ENCODE data around the gene CPOX. TPM values are rescaled to one million over a fixed set of nuclear protein-coding genes. Genes with fewer than 3 reads are reported as not detected.
"Not testable (repeated sequence)": the region's sequence is repeated elsewhere in the genome, so short reads cannot be mapped to it uniquely, and the experiment has no call there.

The CPOX gene
- total RNA-seq: 10 to 100 TPM in 7 of 9 donors, 1 to 10 TPM in 2; 7.7 to 13.6 (median 12.4) TPM
- 10 to 100 TPM in 1 of 2 donors, 1 to 10 TPM in 1; 8.2 to 13.1 TPM for polyA plus RNA-seq
- long read RNA-seq, donor 1, transcript CPOX-201 (7 exons, 2,821 nt): major isoform, 33 of 35 reads
- long read RNA-seq, donor 1, partial matches to known transcripts: 2 of 35 reads
- long read RNA-seq, donor 1, other reads (novel, unspliced or antisense): 0 of 35 reads
- long read RNA-seq, donor 2: 0 reads
- long read RNA-seq, donor 3, transcript CPOX-201 (7 exons, 2,821 nt): major isoform, 30 of 32 reads
- long read RNA-seq, donor 3, partial matches to known transcripts: 0 of 32 reads
- long read RNA-seq, donor 3, other reads (novel, unspliced or antisense): 2 of 32 reads

GRCh38 chr3:98593046-98593936 lies at the start of gene CPOX:
TSS of gene CPOX (minus strand) at chr3:98593611. CDS start at chr3:98593504, 107 bp downstream.
- peak within 1 kb of the TSS; percentile 51 to 90 (median 86) for H3K27ac ChIP-seq

GRCh38 chr3:98642769-98643168 lies 49.4 kb upstream of the CPOX start:
- H3K4me3 ChIP-seq; H3K4me1 ChIP-seq; H3K27ac ChIP-seq; DNase-seq; ATAC-seq; intact Hi-C loops (cut with DNase I); H3K36me3 ChIP-seq; H3K27me3 ChIP-seq; H3K9me3 ChIP-seq: not testable (repeated sequence)
- 88 to 94% (median 91%) methylated on average over 9 of the region's 9 CpGs for WGBS, 4 donors

More at GRCh38 chr3:98593046-98593936, at the start of gene CPOX:
- Histone ChIP-seq H3K4me1 (peaks cover 4 to 43% (median 14%) of the 10 kb centered on the region in 12 donors), H3K27me3 (no peaks in the 10 kb centered on the region), H3K36me3 (peaks cover 0 to 30% (median 24%) of the 10 kb centered on the region in 9 donors), H3K4me3 (peak within 1 kb of the TSS; percentile 67 to 93 (median 80)), H3K9me3 (no peaks in the 10 kb centered on the region)
- peak in 1 of 2 donors; percentile 51 for TF ChIP-seq POLR2A (IDR thresholded peaks at IDR 0.05)
- no peak for TF ChIP-seq CTCF (IDR thresholded peaks at IDR 0.05)
- DNase-seq (peak; percentile 88 to 94 (median 91)), ATAC-seq (peak; percentile 96 to 99 (median 98))
- WGBS, 4 donors: 0 to 1% (median 0%) methylated on average over 33 to 84 of the region's 84 CpGs
- intact Hi-C loops (cut with DNase I): loop anchor here in 9 of 10 donors (2.0 to 10.0 kb wide), 6 partner anchors 68 to 404 kb away; partner anchors contain the start of gene CLDND1 (in 8 of the 9)

- H3K4me3 ChIP-seq; ATAC-seq; H3K4me1 ChIP-seq; H3K27me3 ChIP-seq; H3K9me3 ChIP-seq; H3K27ac ChIP-seq; DNase-seq; H3K36me3 ChIP-seq; intact Hi-C loops (cut with DNase I): not testable (repeated sequence)
- whole genome bisulfite sequencing, 4 donors: 83 to 94% (median 85%) methylated on average over 2 of the region's 2 CpGs
Measured at GRCh38 chr3:98641756-98642155, 48.3 kb upstream of the CPOX start.

GRCh38 chr3:98638515-98638914 lies 45.1 kb upstream of the CPOX start:
- H3K36me3 ChIP-seq; H3K27ac ChIP-seq; H3K4me1 ChIP-seq; H3K27me3 ChIP-seq; intact Hi-C loops (cut with DNase I); DNase-seq; ATAC-seq; H3K9me3 ChIP-seq; H3K4me3 ChIP-seq: not testable (repeated sequence)
- 94 to 99% (median 96%) methylated on average over 2 of the region's 2 CpGs for WGBS, 4 donors

GRCh38 chr3:98630416-98630815 lies 37.0 kb upstream of the CPOX start:
- intact Hi-C loops (cut with DNase I): no loop called here
- ATAC-seq: no peak
- TF ChIP-seq CTCF (IDR thresholded peaks at IDR 0.05) (no peak), POLR2A (IDR thresholded peaks at IDR 0.05) (no peak)

More at GRCh38 chr3:98630416-98630815, 37.0 kb upstream of the CPOX start:
- H3K27me3 ChIP-seq: no peaks in the 10 kb centered on the region
- no peak overlapping the region for H3K4me3 ChIP-seq
- no peak for DNase-seq
- no peaks in the 10 kb centered on the region for H3K4me1 ChIP-seq
- H3K27ac ChIP-seq: no peak overlapping the region
- no peaks in the 10 kb centered on the region for H3K36me3 ChIP-seq
- H3K9me3 ChIP-seq: no peaks in the 10 kb centered on the region
- WGBS, 4 donors: 95 to 98% (median 95%) methylated on average over 3 of the region's 3 CpGs

All from heart left ventricle (tissue), 16 donors.